ENCODE data around the gene STK10.

- TF ChIP-seq CTCF (IDR thresholded peaks at IDR 0.05; ENCODE audit: low read depth, low read length, poor library complexity, severe bottlenecking), result no peak
- TF ChIP-seq EZH2phosphoT487 (IDR thresholded peaks at IDR 0.05; ENCODE audit: borderline replicate concordance, low read length), result no peak
Measured at GRCh38 chr5:172063463-172064235, 124.4 kb downstream of the STK10 start.

All from DOHH2 (cell line).